ENCODE results near the gene MC5R.

Gene MC5R

DNA sequence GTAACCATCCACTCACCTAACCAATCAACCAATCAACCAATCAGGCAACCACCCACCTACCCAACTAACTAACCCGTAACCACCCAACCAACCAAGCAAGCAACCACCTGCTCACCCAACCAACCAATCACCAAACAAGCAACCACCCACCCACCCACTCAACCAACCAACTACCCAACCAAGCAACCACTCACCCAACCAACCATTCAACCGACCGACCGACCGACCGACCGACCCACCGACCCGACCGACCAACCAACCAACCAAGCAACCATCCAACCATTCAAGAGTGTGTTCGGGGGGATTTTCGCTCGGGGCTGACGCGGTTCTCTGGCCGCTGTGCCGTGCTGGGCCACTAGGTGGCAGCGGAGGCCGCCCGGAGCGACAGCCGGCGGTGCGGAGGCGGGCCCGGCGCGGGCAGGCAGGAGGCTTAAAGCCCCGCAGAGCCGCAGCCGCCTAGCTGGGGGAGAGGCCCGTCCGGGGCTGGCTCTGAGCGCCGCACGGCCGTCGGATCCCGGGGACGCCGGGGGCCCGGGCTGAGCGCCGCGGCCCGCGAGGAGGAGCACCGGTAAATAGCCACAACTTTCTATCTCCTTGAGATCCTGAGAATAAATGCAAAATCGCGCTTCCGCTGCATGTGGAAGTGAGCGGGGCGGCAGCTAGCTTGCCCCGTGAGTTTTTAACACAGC, at the start of gene MC5R:
MC5R (plus strand) TSS at position 443 of the 689 bp plus-strand sequence. CDS start 1,617 bp downstream, outside the sequence.
- no peak within 1 kb of the TSS for H3K27ac ChIP-seq (ENCODE audit: low read length)
- no peaks in the 10 kb centered on the region for H3K9me2 ChIP-seq (replicated peaks; ENCODE audit: insufficient read depth, low read length)
- H3K36me3 ChIP-seq (replicated peaks; ENCODE audit: insufficient read depth, low read length): no peaks in the 10 kb centered on the region
- H3K27me3 ChIP-seq (replicated peaks; ENCODE audit: insufficient read depth, low read length): no peaks in the 10 kb centered on the region
- H3F3A ChIP-seq (ENCODE audit: insufficient read depth, low read length): no peaks in the 10 kb centered on the region
- H4K20me1 ChIP-seq (ENCODE audit: insufficient read depth, low read length): no peaks in the 10 kb centered on the region
- peak; percentile 67 for DNase-seq
- H3K9me3 ChIP-seq (replicated peaks; ENCODE audit: insufficient read depth, low read length): no peaks in the 10 kb centered on the region
- TF ChIP-seq EZH2 (optimal IDR thresholded peaks at IDR 0.05; ENCODE audit: low read depth, low read length): no peak
- TF ChIP-seq, protein P1, sequence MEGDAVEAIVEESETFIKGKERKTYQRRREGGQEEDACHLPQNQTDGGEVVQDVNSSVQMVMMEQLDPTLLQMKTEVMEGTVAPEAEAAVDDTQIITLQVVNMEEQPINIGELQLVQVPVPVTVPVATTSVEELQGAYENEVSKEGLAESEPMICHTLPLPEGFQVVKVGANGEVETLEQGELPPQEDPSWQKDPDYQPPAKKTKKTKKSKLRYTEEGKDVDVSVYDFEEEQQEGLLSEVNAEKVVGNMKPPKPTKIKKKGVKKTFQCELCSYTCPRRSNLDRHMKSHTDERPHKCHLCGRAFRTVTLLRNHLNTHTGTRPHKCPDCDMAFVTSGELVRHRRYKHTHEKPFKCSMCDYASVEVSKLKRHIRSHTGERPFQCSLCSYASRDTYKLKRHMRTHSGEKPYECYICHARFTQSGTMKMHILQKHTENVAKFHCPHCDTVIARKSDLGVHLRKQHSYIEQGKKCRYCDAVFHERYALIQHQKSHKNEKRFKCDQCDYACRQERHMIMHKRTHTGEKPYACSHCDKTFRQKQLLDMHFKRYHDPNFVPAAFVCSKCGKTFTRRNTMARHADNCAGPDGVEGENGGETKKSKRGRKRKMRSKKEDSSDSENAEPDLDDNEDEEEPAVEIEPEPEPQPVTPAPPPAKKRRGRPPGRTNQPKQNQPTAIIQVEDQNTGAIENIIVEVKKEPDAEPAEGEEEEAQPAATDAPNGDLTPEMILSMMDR (IDR thresholded peaks at IDR 0.05; ENCODE audit: low read length): peak; percentile 85
- H3K9ac ChIP-seq (ENCODE audit: low read length): peak within 1 kb of the TSS; percentile 32; the same call in 1 of the 2 replicates
- no peaks in the 10 kb centered on the region for H3K79me2 ChIP-seq (ENCODE audit: low read length)
- peak within 1 kb of the TSS; percentile 62 for H3K4me3 ChIP-seq (ENCODE audit: low read length)
- H2AFZ ChIP-seq (ENCODE audit: low read length): 0 out of 2 replicates have a peak within 1 kb of the TSS, but pooled peaks have one; percentile 46
- H3K4me2 ChIP-seq (ENCODE audit: low read depth, low read length): peak within 1 kb of the TSS; percentile 90
- peaks cover 3% of the 10 kb centered on the region; the same call in 1 of the 2 replicates for H3K4me1 ChIP-seq (ENCODE audit: low read length)

DNA sequence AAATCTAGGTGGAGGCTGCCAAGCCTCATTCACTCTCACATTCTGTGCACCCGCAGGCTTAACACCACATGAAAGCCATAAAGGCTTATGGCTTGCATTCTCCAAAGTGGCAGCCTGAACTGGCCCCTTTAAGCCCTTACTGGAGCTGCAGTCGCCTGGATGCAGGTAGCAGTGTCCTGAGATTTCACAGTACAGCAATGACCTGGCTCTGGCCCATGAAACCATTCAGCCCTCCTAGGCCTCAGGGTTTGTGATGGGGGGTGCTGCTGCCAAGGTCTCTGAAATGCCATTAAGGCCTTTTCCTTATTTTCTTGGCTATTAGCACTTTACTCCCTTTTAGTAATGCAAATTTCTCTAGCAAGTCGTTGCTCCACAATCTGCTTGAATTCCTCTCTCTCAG, 48.9 kb upstream of the MC5R start:
- no peak overlapping the region for H3K4me3 ChIP-seq (ENCODE audit: low read length)
- no peak overlapping the region for H3K9ac ChIP-seq (ENCODE audit: low read length)
- H3K9me3 ChIP-seq (replicated peaks; ENCODE audit: insufficient read depth, low read length): no peaks in the 10 kb centered on the region
- H3K36me3 ChIP-seq (replicated peaks; ENCODE audit: insufficient read depth, low read length): no peaks in the 10 kb centered on the region
- no peaks in the 10 kb centered on the region for H3K9me2 ChIP-seq (replicated peaks; ENCODE audit: insufficient read depth, low read length)
- no peak overlapping the region for H3K4me2 ChIP-seq (ENCODE audit: low read depth, low read length)
- no peak overlapping the region for H3K27ac ChIP-seq (ENCODE audit: low read length)
- no peak for DNase-seq
- TF ChIP-seq, protein P1 (IDR thresholded peaks at IDR 0.05; ENCODE audit: low read length): no peak
- TF ChIP-seq EZH2 (optimal IDR thresholded peaks at IDR 0.05; ENCODE audit: low read depth, low read length) (no peak), EZH2phosphoT487 (IDR thresholded peaks at IDR 0.05; ENCODE audit: low read length) (no peak)
- H2AFZ ChIP-seq (ENCODE audit: low read length): no peak overlapping the region
- H3K4me1 ChIP-seq (ENCODE audit: low read length): no peaks in the 10 kb centered on the region
- H4K20me1 ChIP-seq (ENCODE audit: insufficient read depth, low read length): no peaks in the 10 kb centered on the region
- no peaks in the 10 kb centered on the region for H3F3A ChIP-seq (ENCODE audit: insufficient read depth, low read length)
- no peaks in the 10 kb centered on the region for H3K27me3 ChIP-seq (replicated peaks; ENCODE audit: insufficient read depth, low read length)
- H3K79me2 ChIP-seq (ENCODE audit: low read length): no peaks in the 10 kb centered on the region

DNA sequence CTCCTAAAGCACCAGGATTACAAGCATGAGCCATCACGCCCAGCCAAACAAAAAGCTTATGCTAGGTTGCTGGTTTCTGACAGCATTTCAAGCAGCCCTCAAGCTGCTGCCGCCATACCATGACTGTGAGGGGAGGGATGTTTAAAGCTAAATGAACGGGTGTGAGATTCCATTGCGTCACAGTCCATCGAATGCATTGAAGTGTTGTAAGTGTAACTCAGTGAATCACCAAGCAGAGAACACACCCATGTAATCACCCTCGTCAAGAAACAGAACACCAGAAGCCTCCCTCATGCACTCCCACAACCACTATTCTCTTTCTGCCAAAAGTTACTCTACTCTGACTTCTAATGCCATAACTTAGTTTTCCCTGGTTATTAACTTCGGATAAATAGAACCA, 32.8 kb upstream of the MC5R start:
- TF ChIP-seq EZH2 (optimal IDR thresholded peaks at IDR 0.05; ENCODE audit: low read depth, low read length): no peak
- no peak for TF ChIP-seq EZH2phosphoT487 (IDR thresholded peaks at IDR 0.05; ENCODE audit: low read length)
- TF ChIP-seq, protein P1 (IDR thresholded peaks at IDR 0.05; ENCODE audit: low read length): no peak
- Histone ChIP-seq H3F3A (ENCODE audit: insufficient read depth, low read length) (no peaks in the 10 kb centered on the region), H3K4me3 (ENCODE audit: low read length) (no peak overlapping the region), H3K27ac (ENCODE audit: low read length) (no peak overlapping the region), H3K27me3 (replicated peaks; ENCODE audit: insufficient read depth, low read length) (no peaks in the 10 kb centered on the region), H3K4me1 (ENCODE audit: low read length) (no peaks in the 10 kb centered on the region), H3K4me2 (ENCODE audit: low read depth, low read length) (no peak overlapping the region), H4K20me1 (ENCODE audit: insufficient read depth, low read length) (no peaks in the 10 kb centered on the region), H2AFZ (ENCODE audit: low read length) (no peak overlapping the region), H3K9ac (ENCODE audit: low read length) (no peak overlapping the region), H3K79me2 (ENCODE audit: low read length) (no peaks in the 10 kb centered on the region), H3K9me2 (replicated peaks; ENCODE audit: insufficient read depth, low read length) (no peaks in the 10 kb centered on the region), H3K36me3 (replicated peaks; ENCODE audit: insufficient read depth, low read length) (no peaks in the 10 kb centered on the region), H3K9me3 (replicated peaks; ENCODE audit: insufficient read depth, low read length) (no peaks in the 10 kb centered on the region)
- no peak for DNase-seq
